ENCODE data around the gene CDIPT.
"Not testable (repeated sequence)": the region's sequence is repeated elsewhere in the genome, so short reads cannot be mapped to it uniquely, and the experiment has no call there.

The CDIPT gene

DNA sequence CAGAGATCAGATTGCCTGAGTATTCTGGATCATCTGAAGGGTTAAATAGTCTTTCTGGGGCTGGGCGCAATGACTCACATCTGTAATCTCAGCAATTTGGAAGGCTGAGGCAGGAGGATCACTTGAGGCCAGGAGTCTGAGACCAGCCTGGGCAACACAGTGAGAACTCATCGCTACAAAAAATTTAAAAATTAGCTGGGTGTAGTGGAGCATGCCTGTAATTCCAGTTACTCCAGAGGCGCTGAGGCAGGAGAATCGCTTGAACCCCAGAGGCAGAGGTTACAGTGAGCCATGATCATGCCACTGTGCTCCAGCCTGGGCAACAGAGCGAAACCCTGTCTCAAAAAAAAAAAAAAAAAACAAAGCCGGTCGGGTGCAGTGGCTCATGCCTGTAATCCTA, 27.1 kb downstream of the CDIPT start:
- Histone ChIP-seq H3K27ac (no peak overlapping the region), H3K9me3 (replicated peaks in 1 of 11) (no peaks in the 10 kb centered on the region), H3K27me3 (no peaks in the 10 kb centered on the region), H3K36me3 (peaks cover 0 to 100% (median 11%) of the 10 kb centered on the region in 11 experiments; a peak in 15 of 22 replicates), H4K20me1 (peaks cover 0 to 34% (median 0%) of the 10 kb centered on the region in 11 experiments; a peak in 6 of 22 replicates), H3K9ac (no peak overlapping the region), H3K4me1 (no peaks in the 10 kb centered on the region), H3K4me2 (no peak overlapping the region), H3K4me3 (no peak overlapping the region)
- TF ChIP-seq Cebpa-rat (IDR thresholded peaks at IDR 0.05): no peak

DNA sequence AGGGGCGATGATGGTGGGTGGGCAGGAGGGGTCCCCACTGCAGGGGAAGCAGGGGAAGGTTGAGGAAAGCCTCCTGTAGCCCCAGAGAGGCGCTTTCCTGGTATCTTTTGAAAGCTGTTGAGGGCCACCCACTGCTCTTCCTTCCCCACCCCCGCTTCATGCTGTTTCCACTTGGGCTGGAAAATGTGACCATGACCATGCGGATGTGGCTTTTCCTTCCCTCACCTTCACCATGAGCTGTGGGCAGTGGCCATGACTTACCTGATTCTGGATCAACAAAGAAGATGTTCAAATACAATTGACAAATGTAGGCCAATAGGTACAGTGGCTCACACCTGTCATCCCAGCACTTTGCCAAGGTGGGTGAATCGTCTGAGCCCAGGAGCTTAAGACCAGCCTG, 28.9 kb downstream of the CDIPT start:
- Histone ChIP-seq H3K4me2 (no peak overlapping the region), H3K9ac (no peak overlapping the region), H3K4me1 (no peaks in the 10 kb centered on the region), H3K27ac (no peak overlapping the region), H3K36me3 (peaks cover 0 to 100% (median 11%) of the 10 kb centered on the region in 11 experiments; a peak in 15 of 22 replicates), H3K4me3 (no peak overlapping the region), H3K9me3 (replicated peaks in 1 of 11) (no peaks in the 10 kb centered on the region), H4K20me1 (peaks cover 0 to 48% (median 0%) of the 10 kb centered on the region in 11 experiments; a peak in 7 of 22 replicates), H3K27me3 (no peaks in the 10 kb centered on the region)
- no peak for TF ChIP-seq Cebpa-rat (IDR thresholded peaks at IDR 0.05)

DNA sequence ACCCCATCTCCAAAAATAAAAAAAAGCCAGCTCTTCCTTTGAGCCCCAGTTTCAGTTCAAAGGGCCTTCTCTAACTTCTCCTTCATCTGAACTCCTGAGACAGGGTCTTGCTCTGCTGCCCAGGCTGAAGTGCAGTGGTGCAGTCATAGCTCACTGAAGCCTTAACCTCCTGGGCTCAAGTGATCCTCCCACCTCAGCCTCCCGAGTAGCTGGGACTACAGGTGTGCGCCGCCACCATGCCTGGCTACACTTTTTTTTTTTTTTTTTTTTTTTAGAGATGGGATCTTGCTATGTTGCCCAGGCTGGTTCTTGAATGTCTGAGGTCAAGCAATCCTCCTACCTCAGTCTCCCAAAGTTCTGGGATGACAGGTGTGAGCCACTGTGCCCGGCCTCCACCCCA, 29.8 kb downstream of the CDIPT start:
- H3K9ac ChIP-seq; H3K4me2 ChIP-seq; H3K9me3 ChIP-seq (replicated peaks in 1 of 11); H3K4me3 ChIP-seq; H3K27ac ChIP-seq; H3K4me1 ChIP-seq; H3K27me3 ChIP-seq: not testable (repeated sequence)
- Histone ChIP-seq H4K20me1 (peaks cover 0 to 56% (median 0%) of the 10 kb centered on the region in 11 experiments; a peak in 8 of 22 replicates), H3K36me3 (peaks cover 0 to 96% (median 11%) of the 10 kb centered on the region in 11 experiments; a peak in 15 of 22 replicates)

DNA sequence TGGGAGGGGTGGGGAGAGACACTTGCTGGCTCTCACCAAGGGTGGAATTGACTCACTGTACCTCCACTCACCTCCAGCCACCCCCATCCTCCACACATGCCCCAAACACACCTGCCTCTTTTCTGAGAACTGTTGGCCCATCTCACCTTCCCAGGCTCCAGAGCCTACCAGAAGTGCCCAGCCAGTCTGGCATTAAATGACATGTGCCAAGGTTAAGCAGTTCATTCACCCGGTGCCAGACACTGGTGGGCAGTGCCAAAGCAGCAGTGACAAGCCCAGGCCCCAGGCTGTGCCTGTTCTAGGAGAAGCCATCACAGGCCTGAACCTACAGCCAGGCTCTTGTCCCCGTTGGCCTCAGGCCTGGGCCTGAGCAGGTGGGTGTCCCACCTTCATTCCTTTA, 31.5 kb downstream of the CDIPT start:
- peaks cover 0 to 90% (median 11%) of the 10 kb centered on the region in 11 experiments; a peak in 15 of 22 replicates for H3K36me3 ChIP-seq
- TF ChIP-seq Cebpa-rat (IDR thresholded peaks at IDR 0.05): no peak
- H3K9ac ChIP-seq: no peak overlapping the region
- H3K4me3 ChIP-seq: no peak overlapping the region
- H4K20me1 ChIP-seq: peaks cover 0 to 74% (median 0%) of the 10 kb centered on the region in 11 experiments; a peak in 9 of 22 replicates
- H3K9me3 ChIP-seq (replicated peaks in 1 of 11): no peaks in the 10 kb centered on the region
- no peak overlapping the region for H3K4me2 ChIP-seq
- H3K4me1 ChIP-seq: no peaks in the 10 kb centered on the region; a peak in 2 of 20 replicates
- no peaks in the 10 kb centered on the region for H3K27me3 ChIP-seq
- H3K27ac ChIP-seq: no peak overlapping the region

DNA sequence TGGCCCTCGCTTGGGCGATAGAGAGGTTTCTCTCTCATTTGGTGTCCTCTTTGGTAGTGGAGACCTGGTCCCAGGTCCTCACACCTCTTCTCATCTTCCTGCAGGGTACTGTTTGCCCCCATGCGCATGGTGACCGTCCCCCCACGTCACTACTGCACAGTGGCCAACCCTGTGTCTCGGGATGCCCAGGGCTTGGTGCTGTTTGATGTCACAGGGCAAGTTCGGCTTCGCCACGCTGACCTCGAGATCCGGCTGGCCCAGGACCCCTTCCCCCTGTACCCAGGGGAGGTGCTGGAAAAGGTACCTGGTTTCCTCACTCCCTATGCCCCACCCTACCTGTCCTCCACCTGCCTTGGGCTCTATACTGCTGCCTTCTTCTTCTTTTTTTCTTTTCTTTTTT, 32.3 kb downstream of the CDIPT start:
- H3K4me3 ChIP-seq: no peak overlapping the region
- H3K4me2 ChIP-seq: no peak overlapping the region
- H3K9ac ChIP-seq: no peak overlapping the region
- no peak for TF ChIP-seq Cebpa-rat (IDR thresholded peaks at IDR 0.05)
- peaks cover 0 to 5% (median under 1%) of the 10 kb centered on the region in 10 experiments; a peak in 9 of 20 replicates for H3K4me1 ChIP-seq
- H4K20me1 ChIP-seq: peaks cover 0 to 81% (median 5%) of the 10 kb centered on the region in 11 experiments; a peak in 10 of 22 replicates
- H3K27me3 ChIP-seq: no peaks in the 10 kb centered on the region
- no peaks in the 10 kb centered on the region for H3K9me3 ChIP-seq (replicated peaks in 1 of 11)
- H3K36me3 ChIP-seq: peaks cover 0 to 90% (median 11%) of the 10 kb centered on the region in 11 experiments; a peak in 15 of 22 replicates
- H3K27ac ChIP-seq: no peak overlapping the region

DNA sequence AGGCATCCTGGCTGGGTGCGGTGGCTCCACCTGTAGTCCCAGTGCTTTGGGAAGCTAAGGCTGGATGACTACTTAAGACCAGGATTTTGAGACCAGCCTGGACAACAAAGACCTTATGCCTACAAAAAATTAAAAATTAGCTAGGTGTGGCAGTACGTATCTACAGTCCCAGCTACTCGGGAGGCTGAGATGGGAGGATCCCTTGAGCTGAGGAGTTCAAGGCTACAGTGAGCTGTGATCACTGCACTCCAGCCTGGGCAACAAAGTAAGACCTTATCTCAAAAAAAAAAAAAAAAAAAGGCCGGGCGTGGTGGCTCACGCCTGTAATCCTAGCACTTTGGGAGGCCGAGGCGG, 36.7 kb downstream of the CDIPT start:
- Histone ChIP-seq H3K27me3 (no peaks in the 10 kb centered on the region), H3K4me2 (no peak overlapping the region), H4K20me1 (peaks cover under 1 to 100% (median 28%) of the 10 kb centered on the region in 11 experiments; a peak in 18 of 22 replicates), H3K4me1 (peaks cover 25 to 47% (median 35%) of the 10 kb centered on the region in 10 experiments), H3K27ac (no peak overlapping the region), H3K36me3 (peaks cover 0 to 59% (median 13%) of the 10 kb centered on the region in 11 experiments; a peak in 12 of 22 replicates), H3K9me3 (replicated peaks in 1 of 11) (no peaks in the 10 kb centered on the region), H3K4me3 (no peak overlapping the region), H3K9ac (no peak overlapping the region)
- TF ChIP-seq Cebpa-rat (IDR thresholded peaks at IDR 0.05): no peak

DNA sequence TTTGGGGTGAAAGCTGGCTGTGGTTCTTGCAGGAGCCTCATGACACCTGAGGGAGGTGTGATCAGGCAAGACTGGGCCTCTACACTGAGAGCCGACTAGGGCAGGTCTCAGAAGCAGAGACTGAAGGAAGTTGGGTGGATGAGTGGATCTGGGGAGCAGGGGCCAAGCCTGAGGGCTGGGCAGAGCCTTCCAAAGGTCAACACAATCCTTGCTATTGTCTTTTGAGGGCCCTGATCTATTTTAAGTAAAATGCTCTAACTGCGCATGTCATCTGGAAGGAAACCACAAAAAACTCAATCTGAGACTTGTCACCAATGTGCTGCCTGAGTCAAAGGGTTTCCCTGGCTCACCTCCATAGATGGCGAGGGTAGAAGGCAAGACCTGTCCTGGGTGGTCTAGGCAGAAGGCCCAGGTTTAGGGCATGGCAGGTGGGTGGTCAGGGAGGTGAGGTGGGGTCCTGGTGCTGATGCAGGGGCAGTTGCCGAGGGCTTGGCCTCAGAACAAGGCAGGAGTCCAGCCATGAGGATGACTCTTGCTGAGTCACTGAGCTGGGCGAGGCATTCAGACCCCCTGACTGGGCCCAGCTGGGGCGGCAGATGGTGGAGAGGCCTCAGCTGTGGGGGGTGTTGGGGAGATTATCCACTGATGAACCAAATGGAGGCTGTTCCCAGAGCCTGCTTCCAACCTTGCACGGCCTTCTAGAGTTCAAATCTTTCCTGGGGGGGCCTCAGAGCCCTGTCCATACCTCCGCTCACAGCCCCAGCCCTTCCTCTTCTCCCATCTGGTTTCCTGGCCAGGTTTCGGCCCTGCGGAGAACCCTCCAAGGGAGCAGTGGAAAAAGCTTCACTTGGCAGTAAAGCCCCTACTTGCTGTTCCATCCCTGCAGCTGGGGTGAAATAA, 37.6 kb downstream of the CDIPT start:
- Histone ChIP-seq H4K20me1 (peaks cover 8 to 91% (median 37%) of the 10 kb centered on the region in 11 experiments; a peak in 19 of 22 replicates), H3K4me1 (peaks cover 35 to 55% (median 44%) of the 10 kb centered on the region in 10 experiments), H3K36me3 (peaks cover 0 to 50% (median 15%) of the 10 kb centered on the region in 11 experiments; a peak in 11 of 22 replicates), H3K27ac (peak overlapping the region in 4 of 11 experiments; percentile 12 to 45 (median 24); a peak in 6 of 22 replicates), H3K9ac (peak overlapping the region in 2 of 11 experiments; percentile 33 to 53; a peak in 2 of 22 replicates), H3K9me3 (replicated peaks in 1 of 11) (no peaks in the 10 kb centered on the region), H3K27me3 (no peaks in the 10 kb centered on the region), H3K4me3 (no peak overlapping the region), H3K4me2 (peak overlapping the region; percentile 38 to 100 (median 70))
- TF ChIP-seq Cebpa-rat (IDR thresholded peaks at IDR 0.05): no peak

DNA sequence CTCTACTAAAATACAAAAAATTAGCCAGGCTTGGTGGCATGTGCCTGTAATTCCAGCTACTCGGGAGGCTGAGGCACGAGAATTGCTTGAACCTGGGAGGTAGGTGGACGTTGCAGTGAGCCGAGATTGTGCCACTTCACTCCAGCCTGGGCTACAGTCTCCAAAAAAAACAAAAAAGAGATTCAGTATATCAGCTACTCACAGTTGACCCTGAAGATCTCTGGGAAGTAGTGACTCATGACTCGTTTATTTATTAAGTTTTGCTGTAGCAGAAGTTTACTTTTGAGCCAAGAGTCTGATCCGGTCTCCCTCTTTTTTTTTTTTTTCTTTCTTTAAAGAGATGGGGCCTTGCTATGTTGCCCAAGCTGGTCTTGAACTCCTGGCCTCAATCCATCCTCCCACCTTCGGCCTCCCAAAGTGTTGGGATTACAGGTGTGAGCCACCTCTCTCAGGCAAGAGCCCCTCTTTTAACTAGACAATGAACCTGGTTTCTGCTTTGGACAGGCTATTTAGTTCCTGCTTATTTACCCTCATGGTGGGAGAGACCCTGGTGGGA, 38.4 kb downstream of the CDIPT start:
- no peak for TF ChIP-seq Cebpa-rat (IDR thresholded peaks at IDR 0.05)
- peak overlapping the region; percentile 42 to 100 (median 70) for H3K4me2 ChIP-seq

More for the DNA sequence above, 38.4 kb downstream of the CDIPT start:
- H3K9ac ChIP-seq: peak overlapping the region in 2 of 11 experiments; percentile 33 to 53; a peak in 3 of 22 replicates
- H3K36me3 ChIP-seq: peaks cover 4 to 46% (median 15%) of the 10 kb centered on the region in 11 experiments
- peak overlapping the region in 3 of 11 experiments; percentile 0 to 19 (median 14); a peak in 2 of 22 replicates for H3K27ac ChIP-seq
- H3K27me3 ChIP-seq: no peaks in the 10 kb centered on the region
- peaks cover 42 to 60% (median 50%) of the 10 kb centered on the region in 10 experiments for H3K4me1 ChIP-seq
- H4K20me1 ChIP-seq: peaks cover 8 to 84% (median 42%) of the 10 kb centered on the region in 11 experiments; a peak in 19 of 22 replicates
- H3K9me3 ChIP-seq (replicated peaks in 1 of 11): no peaks in the 10 kb centered on the region
- no peak overlapping the region for H3K4me3 ChIP-seq
